NCI-H524 (cell line): ENCODE data around the gene PDPK1.

Experiments
- DNase-seq, 2 experiments: peaks; one replicate each; lab custom pipeline; 2025; lab: John Stamatoyannopoulos, UW

The PDPK1 gene

DNA sequence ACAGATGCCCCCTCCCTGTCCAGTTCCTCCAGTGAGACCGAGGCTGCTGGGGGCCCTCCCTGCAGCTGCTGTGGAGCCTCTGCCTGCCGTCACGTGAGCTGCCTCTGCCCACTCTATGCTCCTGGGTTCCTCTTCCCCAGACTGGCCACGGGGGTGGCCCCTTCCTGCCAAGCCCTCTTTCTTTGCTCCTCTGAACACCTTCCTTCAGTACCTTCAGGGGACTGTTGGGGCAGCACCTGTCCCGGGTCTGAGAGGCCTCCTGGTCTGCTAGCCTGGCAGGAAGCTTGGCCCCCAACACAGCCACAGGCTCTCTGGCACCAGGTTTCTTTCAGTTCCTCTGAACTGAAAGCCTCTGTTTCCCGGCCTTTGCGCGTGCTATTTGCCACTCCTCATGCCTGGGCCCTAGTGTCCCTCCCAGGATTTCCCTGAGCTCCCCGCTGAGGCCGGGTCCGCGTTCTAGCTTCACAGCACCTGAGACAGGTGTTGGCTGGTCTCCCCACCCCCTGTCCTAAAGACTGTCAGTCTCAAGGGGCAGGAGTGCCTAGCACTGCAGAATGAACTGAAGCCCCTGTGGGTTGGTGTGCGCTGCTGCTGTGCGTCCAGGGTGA, 30.7 kb upstream of the PDPK1 start:
- DNase-seq, result no peak

DNA sequence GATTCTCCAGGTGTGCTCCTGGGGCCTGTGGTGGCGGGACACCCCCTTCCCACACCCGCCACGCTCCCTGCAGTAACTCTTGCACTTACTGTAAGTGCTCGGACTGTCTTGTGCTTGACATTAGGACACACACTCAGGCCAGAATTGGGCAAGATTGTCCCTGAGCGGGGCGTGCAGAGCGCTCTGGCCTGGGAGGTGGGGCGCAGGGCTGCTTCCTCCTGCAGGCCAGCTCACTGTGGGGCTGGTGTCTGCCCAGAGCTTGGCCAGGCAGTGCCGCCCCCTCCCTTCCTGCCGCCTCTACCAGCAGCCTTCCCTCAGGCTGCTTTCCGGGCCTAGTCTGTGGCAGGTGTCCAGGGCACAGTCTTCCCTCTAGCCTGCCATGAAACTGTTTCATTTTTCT, 30.2 kb upstream of the PDPK1 start:
- no peak for DNase-seq

DNA sequence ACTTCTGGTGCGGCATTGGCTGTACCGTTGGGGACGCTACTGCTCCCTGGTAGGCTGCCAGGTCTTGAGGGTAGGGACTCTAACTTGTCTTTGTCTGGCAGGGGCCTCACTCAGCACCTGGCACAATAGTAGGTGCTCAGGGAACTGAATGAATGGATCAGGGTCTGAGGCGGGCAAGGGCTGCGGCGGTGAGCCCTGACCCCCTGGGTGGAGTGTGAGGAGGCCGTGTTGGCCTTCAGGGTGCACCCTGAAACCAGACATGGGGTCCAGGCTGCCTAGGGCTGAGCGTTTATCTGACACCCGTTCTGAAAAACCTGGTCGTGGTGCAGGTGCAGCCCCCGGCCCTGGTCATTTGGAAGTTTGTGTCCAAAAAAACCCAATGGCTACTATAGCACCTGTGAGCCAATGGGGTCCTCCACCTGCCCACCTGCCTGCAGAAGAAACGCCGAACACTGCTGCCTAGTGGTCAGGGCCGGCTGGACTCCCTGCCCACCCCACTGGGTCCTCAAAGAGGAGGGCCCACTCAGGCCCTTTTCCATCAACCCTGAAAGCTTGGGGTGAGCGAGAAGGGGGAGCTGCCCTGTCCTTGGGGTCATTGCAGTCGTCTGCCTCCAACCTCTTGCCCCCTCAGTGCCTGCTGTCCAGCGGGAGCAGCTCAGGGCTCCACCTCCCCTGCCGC, 29.0 kb upstream of the PDPK1 start:
- no peak for DNase-seq

DNA sequence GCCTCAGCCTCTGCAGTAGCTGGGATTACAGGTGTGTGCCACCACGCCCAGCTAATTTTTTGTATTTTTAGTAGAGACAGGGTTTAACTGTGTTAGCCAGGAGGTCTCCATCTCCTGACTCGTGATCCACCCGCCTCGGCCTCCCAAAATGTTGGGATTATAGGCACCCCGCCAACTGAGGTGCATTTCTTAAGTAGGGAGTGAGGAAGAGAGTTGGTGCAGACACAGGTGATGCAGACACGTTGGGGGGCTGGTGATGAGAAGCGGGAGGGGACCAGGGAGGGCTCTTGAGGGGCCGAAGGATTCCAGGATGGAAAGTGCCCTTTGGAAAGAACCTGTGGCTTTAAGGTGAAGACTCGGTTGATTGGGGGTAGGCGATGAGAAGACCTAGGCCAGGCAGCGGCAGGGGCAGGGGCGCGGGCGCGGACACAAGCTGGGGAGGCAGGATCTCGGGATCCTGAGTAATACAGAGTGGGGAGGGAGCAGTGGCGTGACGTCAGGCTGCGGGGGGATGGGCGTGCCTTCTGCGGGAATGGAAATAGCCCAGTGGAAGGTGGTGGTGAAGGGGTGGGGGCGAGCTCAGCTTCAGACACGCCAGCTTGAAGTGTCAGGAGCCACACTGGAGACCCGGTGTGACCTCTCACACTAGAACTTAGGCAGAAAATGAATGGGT, 26.6 kb upstream of the PDPK1 start:
- no peak for DNase-seq

DNA sequence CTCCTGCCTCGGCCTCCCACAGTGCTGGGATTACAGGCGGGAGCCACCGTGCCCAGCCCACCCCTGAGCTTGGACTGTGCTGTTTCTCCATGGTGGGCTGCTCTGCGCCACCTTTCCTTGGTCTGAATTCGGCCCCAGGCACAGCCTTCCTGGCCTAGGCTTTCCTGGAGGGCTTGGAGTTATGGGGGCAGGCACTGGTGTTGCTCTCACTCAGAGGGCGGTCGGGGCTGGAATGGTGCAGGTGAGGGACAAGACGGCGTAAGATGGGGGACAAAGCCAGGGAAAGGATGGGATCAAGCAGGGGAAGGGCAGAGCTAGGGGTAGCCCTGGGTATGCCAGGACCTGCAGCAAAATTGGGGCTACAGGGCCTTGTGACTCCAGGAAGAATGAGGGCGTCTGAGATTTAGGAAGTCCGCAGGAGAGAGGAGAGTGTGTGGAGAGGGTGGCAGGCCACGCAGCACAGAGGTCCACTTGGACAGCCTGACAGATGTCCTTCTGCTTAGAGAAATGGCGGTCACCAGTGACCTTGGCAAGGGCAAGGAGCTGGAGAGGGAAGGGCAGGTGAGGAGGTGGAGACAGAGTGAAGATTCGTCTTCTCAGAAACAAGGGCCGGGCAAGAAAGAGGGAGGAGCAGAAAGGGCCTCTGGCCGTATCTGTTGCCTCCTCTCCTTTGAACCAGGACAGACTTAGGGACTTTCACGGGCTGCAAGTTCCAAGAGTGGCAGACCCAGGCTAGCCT, 25.7 kb upstream of the PDPK1 start:
- no peak for DNase-seq

DNA sequence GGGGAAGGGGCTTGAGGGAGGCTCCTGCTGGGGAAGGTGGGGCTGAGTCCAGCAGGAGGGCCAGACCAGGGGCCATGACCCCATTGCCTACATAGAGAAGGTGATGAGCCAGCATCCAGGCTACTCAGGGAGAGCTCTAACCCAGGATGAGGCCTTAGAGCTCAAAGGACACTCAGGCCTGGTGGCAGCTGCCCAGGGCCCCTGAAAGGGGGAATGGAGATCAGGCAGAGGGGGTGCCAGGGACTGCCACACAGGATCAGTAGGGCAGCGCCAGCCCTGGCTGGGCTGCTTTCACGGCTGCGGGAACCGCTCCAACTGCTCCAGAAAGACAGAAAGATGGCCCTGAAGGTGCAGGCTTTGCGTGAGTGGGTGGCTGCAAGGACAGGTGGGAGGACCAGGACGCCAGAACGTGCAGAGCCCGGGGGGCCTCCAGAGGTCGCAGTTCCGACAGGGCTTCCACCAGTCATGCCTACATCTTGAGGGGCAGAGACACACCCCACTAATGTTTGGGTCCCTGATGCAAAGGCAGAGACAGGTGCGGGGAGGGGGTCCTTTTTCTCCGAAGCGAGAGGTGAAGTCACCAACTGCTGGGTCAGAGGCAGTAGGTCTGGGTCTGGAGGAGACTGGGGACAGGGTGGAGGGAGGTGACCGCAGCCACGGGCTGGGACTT, 25.0 kb upstream of the PDPK1 start:
- peak in 1 of 2 experiments; percentile 60 for DNase-seq

DNA sequence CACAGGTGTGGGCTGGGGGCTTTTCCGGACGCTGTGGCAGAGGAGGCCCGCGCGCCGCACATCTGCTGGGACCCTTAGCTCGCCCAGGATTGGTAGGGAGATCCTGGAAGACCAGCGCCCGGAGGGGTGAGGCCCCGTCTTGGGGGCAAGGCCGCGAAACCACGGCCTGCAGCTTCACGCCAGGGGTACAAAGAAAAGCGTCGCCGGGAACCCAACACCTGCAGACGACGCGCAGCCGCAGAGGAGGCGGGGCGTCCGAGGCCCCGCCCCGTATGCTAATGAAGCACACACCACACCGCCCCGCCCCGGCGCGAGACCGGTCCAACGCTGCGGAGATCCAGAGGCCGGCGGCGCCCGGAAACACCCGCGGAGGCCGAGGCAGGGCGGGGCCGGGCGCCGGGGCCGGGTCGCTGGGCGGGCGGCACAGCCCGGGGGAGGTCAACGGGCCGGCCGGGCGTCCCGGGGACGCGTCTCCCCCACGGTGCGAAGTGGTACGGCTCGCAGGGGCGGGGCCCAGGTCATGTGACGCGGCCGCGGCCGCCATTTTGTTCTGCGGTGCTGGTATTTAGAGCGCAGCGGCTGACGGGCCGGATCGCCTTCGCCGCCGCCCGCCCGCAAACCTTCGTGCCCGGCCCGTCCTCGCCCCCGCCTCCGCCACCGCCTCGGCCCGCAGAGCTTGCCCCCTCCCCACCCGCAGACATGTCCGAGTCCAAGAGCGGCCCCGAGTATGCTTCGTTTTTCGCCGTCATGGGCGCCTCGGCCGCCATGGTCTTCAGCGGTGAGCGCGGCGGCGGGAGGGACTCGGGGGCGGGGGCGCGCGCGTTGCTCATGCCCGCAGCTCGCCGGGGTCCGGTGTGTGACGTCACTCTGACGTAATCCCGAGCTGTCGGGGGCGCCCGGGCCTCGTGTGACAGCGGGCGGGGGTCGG, 24.2 kb upstream of the PDPK1 start, which contains the start of gene ATP6V0C:
ATP6V0C (plus strand) TSS at position 548 of the 928 bp plus-strand sequence; CDS start at position 700, 152 bp downstream.
- DNase-seq, result peak; percentile 85 to 95

DNA sequence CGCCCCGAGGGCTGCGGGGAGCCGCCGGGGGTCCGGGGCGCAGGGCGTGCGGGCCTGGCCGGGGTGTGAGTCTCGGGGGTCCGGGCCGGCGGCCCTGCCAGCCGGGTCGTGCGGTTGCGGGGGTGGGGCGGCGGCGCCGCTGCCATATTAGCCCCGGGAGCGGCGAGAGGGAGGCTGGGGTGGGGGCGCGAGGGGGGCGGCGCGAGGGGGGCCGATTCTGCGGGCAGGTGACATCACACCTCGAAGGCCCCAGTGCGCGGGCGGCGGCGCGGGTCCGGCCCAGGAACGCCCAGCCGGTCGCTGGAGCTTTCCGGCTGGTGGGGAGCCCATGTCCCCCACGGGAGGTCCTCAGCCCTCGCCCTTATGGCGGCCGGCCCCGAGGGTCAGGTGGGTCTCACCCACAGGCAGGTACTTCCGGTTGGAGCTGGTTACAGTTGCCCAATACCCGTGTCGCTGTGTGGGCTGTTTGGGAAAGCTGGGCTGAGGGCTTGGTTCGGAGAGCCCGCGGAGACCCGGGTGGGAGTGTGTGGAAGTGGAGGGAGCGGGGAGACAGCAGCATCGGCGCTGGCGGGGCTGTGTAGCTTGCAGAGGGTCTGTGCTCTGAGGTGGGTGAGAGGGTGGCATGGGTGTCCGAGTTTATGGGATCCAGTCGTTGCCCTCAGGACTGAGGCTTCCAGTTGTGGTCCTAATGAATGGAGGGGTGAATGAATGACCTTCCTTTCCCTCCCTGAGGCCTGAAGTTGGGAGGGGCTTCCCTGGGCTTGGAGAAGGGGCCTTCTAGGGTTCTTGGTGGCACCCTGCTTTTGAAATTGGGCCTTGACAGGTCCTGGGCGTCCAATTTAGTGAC, 23.3 kb upstream of the PDPK1 start:
- no peak for DNase-seq

DNA sequence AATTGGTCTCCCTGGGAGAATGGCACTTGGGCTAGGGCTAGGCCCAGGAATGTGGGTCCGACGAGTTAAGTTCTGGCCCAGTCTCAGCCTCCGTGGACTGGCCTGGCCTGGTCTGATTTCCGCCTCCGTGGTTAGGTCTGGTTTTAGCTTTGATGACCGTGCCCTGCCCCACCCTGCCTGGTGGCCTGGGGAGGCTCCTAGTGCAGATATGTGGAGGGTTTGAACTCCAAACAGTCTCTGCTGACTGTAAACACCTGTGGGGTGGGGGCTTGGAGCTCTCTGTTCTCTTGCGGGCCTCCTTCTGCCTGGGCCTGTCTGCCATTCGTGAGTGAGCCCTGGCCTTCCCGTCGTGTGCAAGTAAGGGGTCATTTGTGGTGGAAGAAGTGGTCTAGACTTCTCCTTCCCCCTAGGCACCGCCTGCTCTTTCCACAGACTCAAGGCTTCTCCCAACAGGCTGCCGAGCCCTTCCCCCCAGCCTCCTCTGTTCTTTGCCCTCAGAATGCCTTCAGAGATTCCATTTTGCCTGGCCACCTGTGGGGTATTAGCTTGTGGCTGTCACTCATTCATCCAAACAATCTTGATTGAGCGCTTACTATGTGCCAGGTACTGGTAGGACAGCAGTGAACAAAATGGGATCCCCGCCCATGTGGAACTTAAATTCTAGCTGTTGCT, 22.5 kb upstream of the PDPK1 start:
- DNase-seq, result no peak

DNA sequence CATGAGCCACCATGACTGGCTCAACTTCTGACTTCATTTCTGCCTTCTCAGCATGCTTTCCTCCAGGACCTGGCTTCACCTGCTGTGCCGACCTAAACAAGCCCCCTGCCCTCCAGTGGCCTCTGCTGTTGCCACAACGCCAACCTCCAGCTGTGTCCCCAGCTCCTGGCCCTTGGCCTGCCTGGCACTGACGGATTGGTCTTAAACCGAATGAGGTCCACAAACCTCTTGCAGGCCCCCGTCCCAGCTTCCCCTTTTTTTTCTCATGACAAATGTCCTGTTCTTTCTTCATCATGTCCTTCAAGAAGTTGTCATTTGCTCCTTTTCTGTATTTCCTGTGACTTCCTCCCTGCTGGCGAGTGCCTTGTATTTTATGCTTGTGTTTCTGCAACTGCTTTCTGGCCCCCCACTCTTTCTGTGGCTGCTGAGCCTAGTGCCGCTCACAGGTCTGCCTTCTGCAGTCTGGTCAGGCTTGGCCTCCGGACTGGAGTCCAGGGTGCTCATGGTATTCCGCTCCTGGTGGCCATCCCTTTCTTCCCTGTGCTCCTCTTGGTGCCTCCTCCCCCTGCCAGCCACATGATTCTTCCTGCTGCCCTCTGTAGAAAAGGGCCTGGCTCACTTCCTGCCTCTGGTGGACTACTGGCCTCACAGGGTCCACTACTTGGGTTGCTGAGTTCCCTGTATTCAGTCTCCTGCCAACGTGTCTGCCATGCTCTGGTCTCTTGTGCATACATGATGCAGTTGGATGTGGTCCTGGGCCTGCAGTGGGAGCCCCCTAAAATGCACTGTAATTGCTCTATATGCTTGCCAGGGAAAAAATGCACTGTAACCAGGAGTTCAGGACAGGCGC, 21.2 kb upstream of the PDPK1 start:
- DNase-seq, result no peak

DNA sequence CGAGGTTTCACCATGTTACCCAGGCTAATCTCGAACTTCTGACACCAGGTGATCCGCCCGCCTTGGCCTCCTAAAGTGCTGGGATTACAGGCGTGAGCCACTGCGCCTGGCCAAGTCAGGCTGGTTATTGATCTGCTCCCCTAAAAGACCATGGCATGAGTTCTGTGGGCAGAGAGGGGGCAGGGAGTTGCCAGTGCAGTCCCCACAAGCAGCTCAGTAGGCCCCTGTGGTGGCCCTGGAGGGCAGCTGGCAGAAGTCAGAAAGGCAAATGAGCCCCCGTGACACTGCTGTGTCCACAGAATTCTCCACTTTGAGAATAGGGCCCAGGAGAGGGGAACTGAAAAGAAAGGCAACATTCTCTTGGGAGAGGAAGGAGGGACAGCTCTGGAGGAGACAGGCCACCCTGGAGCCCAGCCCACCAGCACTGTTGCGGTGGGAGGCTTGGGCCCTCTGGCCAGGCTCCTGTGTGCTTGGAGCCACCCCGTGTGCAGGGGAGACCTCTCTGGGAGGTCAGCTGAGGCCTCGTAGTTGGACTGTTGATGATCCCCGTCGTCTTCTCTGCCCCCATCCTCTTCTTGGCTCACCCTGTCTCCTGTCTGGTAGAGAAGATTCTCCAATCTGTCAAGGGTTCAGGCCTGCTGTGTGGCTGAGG, 19.7 kb upstream of the PDPK1 start:
- DNase-seq, result no peak

DNA sequence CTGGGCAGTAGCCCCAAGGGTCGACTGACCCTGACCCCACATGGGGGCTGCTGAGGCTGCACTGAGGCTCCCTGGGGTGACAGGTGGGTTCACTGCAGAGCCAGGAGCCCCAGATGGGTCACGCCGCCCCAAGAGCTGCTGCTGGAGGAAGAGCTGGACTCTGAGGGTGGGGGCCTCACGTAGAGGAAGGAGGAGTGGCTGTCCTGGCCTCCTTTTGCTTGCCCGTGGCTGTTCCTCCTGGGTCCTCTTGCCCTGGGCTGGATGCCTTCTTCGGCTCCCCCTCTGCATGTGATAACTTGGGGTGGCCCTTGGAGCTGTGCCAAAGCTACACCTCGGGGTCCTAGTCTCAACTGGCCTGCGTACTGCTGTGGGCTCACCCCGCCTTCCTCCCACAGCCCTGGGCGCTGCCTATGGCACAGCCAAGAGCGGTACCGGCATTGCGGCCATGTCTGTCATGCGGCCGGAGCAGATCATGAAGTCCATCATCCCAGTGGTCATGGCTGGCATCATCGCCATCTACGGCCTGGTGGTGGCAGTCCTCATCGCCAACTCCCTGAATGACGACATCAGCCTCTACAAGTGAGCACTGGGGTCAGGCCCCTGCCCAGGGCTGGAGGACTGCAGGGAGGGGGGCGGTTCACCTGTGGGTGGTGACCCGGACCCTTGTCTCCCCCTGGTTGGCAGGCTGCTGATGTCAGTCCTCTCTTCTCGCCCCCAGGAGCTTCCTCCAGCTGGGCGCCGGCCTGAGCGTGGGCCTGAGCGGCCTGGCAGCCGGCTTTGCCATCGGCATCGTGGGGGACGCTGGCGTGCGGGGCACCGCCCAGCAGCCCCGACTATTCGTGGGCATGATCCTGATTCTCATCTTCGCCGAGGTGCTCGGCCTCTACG, 18.8 kb upstream of the PDPK1 start:
- DNase-seq, result no peak

DNA sequence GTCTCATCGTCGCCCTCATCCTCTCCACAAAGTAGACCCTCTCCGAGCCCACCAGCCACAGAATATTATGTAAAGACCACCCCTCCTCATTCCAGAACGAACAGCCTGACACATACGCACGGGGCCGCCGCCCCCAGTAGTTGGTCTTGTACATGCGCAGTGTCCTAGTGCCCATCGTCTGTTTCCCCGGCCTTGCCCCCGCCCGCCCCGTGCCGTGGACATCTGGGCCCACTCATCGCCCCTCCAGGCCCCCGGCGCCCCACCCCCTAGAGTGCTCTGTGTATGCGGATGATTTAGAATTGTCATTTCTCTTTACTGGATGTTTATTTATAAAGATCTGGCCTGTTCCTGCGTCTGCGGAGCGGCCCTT, 18.1 kb upstream of the PDPK1 start:
- DNase-seq, result no peak

DNA sequence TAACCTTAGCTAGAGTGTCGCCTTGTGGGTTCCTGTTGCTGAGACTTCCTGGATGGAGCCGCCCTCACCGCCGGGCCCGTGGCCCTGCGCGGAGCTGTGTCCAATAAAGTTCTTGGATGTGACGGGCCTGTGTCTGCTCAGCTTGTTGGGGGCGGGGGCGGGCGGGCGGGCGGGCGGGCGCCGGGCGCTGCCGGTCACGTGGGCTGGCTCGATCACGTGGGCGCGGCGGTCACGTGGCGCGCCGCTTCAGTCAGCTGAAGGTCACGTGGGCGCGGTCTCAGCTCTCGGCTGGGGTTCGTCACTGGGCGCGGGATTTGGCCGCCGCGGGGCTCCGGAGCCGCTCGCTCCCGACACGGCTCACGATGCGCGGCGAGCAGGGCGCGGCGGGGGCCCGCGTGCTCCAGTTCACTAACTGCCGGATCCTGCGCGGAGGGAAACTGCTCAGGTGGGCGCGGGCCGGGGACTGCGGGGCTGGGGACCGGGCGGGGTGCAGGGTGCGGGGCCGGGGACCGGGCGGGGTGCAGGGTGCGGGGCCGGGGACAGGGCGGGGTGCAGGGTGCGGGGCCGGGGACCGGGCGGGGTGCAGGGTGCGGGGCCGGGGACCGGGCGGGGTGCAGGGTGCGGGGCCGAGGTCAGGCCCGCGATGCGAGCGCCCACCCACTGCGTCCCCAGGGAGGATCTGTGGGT, 17.6 kb upstream of the PDPK1 start, which contains the start of gene AMDHD2:
AMDHD2 (plus strand) TSS at position 275 of the 687 bp plus-strand sequence; CDS start at position 363, 88 bp downstream.
- DNase-seq, result peak; percentile 73 to 82

DNA sequence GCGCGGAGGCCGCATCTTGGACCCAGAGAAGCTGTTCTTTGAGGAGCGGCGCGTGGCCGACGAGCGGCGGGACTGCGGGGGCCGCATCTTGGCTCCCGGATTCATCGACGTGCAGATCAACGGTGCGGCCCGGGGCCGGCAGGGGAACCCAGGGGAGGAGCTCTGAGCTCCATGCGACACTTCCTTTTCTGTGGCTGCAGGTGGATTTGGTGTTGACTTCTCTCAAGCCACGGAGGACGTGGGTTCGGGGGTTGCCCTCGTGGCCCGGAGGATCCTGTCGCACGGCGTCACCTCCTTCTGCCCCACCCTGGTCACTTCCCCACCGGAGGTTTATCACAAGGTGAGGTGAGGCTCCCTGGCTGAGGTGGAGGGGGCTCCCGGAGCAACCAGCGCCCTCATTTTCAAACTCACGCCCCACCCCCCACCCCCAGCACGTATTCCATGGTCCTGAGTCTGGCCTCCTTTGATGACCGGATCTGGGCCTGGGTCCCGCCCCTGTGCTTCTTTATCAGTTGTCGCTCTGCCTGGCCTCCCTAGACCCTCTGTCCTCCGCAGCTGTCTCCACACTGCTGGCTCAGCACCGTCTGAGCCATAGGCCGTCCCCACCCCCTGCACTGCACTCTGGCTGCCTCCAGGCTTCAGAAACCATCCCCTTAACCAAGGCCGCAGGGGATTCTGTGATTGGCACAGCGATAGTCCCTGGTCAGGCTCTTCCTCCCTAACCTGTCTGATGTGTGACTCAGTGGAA, 16.9 kb upstream of the PDPK1 start:
- DNase-seq, result no peak
